Measurements from ENCODE around the gene EFL1. TPM values are rescaled to one million over a fixed set of nuclear protein-coding genes. Genes with fewer than 3 reads are reported as not detected.

Gene EFL1
- total and polyA plus RNA-seq, 9 of the 15 experiments (the other 6 are each of a cell fraction or from before 2014, with no cell fraction given), result 4.8 to 32.5 (median 16.9) TPM

GRCh38 chr15:82108489-82109078, 153.9 kb downstream of the EFL1 start (continued):
- TF ChIP-seq CTCF (IDR thresholded peaks at IDR 0.05 in 2 of 3, conservative IDR thresholded peaks at IDR 0.05 in 1 of 3; ENCODE audit: insufficient read depth in 2 of 3, low read depth in 1 of 3, low read length in 3 of 3) (peak; percentile 86 to 98 (median 87)), DEAF1 (CRISPR knock-in tag; IDR thresholded peaks at IDR 0.05) (peak; percentile 68), SRSF1 (IDR thresholded peaks at IDR 0.05; ENCODE audit: low read depth, low read length) (no peak), REST (IDR thresholded peaks at IDR 0.05; ENCODE audit: borderline replicate concordance) (peak; percentile 74), REST (CRISPR knock-in tag; IDR thresholded peaks at IDR 0.05; ENCODE audit: low read depth) (no peak), TBL1XR1 (IDR thresholded peaks at IDR 0.05; ENCODE audit: low read length in 2 of 2) (0 out of 4 replicates have a peak, but pooled peaks of 1 of the 2 experiments have one; percentile 25), JUND (IDR thresholded peaks at IDR 0.05; ENCODE audit: borderline replicate concordance, low read depth, low read length) (peak; percentile 50; the same call in 1 of the 2 replicates), JUND (tag; IDR thresholded peaks at IDR 0.05; ENCODE audit: borderline replicate concordance, low read depth, low read length) (no peak), TFAP4 (CRISPR knock-in tag; IDR thresholded peaks at IDR 0.05; ENCODE audit: borderline replicate concordance) (peak; percentile 70; the same call in 1 of the 2 replicates), KDM2B (CRISPR knock-in tag; IDR thresholded peaks at IDR 0.05) (no peak), CHD2 (IDR thresholded peaks at IDR 0.05; ENCODE audit: low read depth, low read length) (no peak), STAG1 (CRISPR knock-in tag; IDR thresholded peaks at IDR 0.05; ENCODE audit: borderline replicate concordance) (peak; percentile 94), RCOR1 (IDR thresholded peaks at IDR 0.05; ENCODE audit: borderline replicate concordance in 1 of 2, low read depth in 2 of 2, low read length in 2 of 2) (no peak)

Measured in K562 (cell line).